Hematopoietic multipotent progenitor cell (in vitro differentiated cells): ENCODE results near the gene MYH1. TPM values are rescaled to one million over a fixed set of nuclear protein-coding genes. Genes with fewer than 3 reads are reported as not detected.
"Not testable (repeated sequence)": the region's sequence is repeated elsewhere in the genome, so short reads cannot be mapped to it uniquely, and the experiment has no call there.

ENCODE experiments used
- DNase-seq, 3 donors: peaks; one replicate each; pipeline ENCODE4 v3.0.0-alpha.2; 2011 to 2015; ENCODE audit warnings: low read depth in 2 of 3, low spot score in 2 of 3
- total RNA-seq: library from RNA; depleted of rRNA; stranded (reverse); fragments of >200 nt; gene quantifications from one replicate; pipeline ENCODE4 v1.2.3, GENCODE V29; 2012

The MYH1 gene
- total RNA-seq: not detected

- no peak for DNase-seq
These were observed at the start of gene MYH1 for GRCh38 chr17:10518271-10519037. Gene MYH1 (minus strand): TSS chr17:10518542. CDS start chr17:10516642, 1,900 bp downstream.

GRCh38 chr17:10563991-10564660, 45.8 kb upstream of the MYH1 start:
- DNase-seq: no peak

DNA sequence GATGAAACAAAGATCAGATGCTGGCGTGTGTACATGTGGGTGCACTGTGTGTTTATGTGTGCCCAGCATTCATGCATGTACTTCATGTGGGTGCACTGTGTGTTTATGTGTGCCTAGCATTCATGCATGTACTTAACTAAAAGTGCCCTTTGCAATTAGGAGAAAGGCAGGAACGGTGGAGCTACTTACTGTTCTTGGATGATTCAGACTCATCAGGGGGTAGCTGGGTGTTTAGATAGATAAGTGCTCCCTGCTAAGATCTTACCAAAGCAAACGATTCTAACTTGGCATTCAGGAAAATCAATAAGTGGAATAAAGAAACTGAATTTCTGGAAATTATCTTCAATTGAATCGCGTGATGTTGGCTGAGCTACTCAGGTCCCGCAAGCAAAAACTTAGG, 39.7 kb upstream of the MYH1 start:
- DNase-seq: no peak

DNA sequence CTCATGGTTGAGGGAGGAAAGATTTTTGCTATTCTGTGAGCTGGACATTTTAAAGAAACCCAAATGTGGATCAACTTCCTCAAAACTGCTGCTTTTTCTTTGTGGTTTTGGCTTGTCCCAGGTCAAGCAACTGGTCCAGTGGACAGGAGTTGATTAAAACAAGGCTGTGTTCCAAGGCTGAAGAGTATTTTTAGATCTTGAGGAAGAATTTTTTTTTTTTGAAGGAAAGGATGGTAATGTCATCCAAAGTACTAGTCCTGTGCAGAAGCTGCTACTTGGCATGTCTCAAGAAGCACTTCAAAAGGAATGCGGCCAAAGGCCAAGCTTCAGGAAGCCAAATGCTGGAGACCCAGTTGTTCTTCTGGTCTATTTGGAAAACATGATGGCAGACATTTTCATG, 39.1 kb upstream of the MYH1 start:
- DNase-seq: no peak

GRCh38 chr17:10556301-10557005, 38.1 kb upstream of the MYH1 start:
- no peak for DNase-seq

GRCh38 chr17:10550014-10550413, 31.7 kb upstream of the MYH1 start:
- no peak for DNase-seq

DNA sequence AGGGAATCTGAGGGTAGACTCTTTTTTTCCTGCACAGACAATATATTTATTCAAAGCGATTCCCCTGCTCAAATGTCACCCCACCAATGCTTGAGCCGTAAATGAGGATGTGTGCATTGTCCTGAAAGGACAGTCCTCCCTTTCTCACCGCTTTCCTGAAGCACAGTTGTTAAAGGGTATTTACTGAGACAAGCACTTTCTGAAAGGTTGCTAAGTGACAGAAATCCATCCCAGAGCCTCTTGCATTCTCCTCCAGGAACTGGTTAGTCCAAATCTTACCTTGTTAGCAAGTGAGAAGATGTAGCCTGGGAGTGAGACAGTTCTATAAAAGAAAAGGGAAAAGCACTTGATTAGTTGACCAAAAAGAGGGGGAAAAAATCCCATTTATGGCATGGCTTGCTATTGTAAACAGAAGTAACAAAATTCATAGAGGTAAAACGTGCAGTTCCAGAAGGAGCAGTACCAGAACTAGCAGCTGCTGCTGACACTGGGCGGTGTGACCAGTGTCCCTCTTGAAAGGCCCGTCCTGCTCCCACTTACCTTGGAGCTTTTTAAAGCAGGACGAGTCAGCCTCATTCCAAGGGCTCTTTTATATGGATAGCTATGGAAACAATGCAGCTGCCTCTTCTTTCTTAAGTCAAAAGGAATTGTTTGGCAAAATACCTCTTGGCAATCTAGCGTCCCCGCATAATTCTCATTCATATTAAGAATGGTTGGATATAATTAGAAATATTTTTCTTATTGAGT, 30.9 kb upstream of the MYH1 start, which contains the start of gene MYH2:
TSS of gene MYH2 (minus strand) at position 563 of the 747 bp plus-strand sequence. CDS start 1,738 bp downstream, outside the sequence.
- no peak for DNase-seq

DNA sequence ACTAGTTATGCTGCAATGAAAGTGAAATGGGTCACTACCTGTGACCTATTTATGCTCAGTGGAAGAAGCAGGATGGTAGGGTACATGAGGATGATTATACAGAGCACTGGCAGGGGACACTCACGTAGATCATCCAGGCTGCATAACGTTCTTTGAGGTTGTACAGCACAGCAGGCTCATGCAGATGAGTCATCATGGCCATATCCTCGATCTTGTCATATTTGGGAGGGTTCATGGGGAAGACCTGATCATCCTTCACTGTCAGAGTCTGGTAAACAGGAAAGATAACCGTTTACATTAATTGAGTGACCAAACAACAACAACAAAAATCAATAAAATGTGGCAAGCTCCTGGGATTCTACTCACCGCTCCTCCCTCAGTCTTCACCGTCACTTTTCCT, 29.0 kb upstream of the MYH1 start:
- no peak for DNase-seq

DNA sequence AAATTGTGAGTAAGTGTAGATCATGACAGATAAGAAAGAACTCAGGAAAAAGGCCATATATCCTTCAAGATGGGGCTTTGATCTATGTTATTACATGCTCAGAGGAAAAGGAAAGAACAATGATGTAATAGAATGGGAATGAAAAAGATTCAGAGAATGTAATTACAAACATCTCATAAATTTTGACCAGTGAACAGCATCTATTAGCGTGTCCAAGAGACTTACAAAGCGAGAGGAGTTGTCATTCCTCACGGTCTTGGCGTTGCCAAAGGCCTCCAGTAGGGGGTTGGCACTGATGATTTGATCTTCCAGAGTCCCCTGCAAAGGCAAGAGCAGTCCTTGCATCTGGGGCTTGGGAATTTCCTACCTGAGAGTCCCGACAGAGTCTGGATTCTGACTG, 25.1 kb upstream of the MYH1 start:
- DNase-seq: not testable (repeated sequence)

- not testable (repeated sequence) for DNase-seq
These were observed 22.8 kb upstream of the MYH1 start for GRCh38 chr17:10541179-10541578.

GRCh38 chr17:10532026-10532425, 13.7 kb upstream of the MYH1 start:
- DNase-seq: no peak

DNA sequence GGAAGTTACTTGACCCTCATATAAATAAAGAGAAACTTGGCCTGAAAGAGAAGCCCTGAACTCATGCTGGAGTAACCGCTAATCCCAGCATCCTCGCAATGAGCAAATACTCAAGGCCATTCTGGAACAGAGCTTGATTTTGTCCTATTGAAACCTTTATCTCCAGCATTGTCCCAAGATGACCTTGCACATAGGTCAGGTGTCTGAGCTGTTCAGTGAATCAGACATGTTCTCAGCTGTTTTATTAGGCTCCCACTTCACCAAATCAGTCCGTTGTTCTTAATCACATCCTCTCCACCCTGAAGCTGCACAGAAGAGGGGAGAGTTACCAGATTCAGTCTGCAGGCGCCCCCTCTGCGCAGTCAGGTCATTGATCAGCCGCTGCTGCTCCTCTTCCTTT, 9.1 kb upstream of the MYH1 start:
- no peak for DNase-seq

GRCh38 chr17:10526517-10526916, 8.2 kb upstream of the MYH1 start:
- no peak for DNase-seq

GRCh38 chr17:10523064-10523463, 4.7 kb upstream of the MYH1 start:
- no peak for DNase-seq

DNA sequence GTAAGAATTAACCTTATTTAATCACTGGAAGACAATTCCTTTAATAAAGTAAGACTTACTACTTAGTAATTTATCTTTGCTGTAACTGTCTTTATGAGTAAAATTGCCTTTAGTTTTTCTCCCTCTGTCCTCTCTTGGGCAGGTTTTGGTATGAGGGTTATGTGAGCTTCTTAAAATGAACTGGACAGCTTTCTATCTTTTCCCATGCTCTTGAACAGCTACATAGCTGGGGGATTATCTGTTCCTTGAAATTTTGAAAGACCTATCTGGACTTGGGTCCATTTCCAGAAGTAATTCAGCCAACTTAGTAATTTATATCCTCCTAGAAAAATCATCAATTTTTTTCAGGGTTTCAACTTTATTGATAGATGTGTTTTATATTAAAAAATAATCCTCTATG, 3.6 kb upstream of the MYH1 start:
- DNase-seq: no peak

DNA sequence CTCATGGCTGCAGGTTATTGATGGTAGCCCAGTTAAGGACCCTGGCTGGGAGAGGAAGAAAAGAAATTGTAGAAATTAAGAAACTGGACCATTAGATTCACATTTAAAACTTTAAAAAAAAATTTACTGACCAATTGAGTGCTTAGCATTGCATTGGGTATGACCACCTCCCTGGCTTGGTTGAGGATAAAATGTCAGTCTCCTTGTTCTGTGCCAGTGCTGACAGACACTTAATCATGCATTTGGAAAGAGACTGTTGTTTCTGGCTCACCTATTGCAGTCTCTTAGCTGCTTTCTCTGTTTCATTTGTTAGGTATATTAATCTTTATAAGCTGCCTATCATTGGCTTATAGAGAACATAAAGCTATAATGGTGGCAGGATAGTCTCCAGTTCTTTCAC, 1.7 kb downstream of the MYH1 start:
- no peak for DNase-seq

- DNase-seq: no peak
These were observed 2.3 kb downstream of the MYH1 start for GRCh38 chr17:10516065-10516464.

GRCh38 chr17:10513299-10514067, 4.9 kb downstream of the MYH1 start:
- DNase-seq: no peak

- no peak for DNase-seq
These were observed 5.5 kb downstream of the MYH1 start for GRCh38 chr17:10512856-10513255.

GRCh38 chr17:10499950-10500349, 18.4 kb downstream of the MYH1 start:
- DNase-seq: no peak
